HepG2 (cell line): ENCODE measurements around the gene MYADML2. TPM values are rescaled to one million over a fixed set of nuclear protein-coding genes. Genes with fewer than 3 reads are reported as not detected.

ENCODE experiments used
- ATF1 ChIP-seq: IDR thresholded peaks from 2 replicates; pipeline ENCODE4 v1.6.1; 2016; ENCODE audit warnings: mild to moderate bottlenecking, control low read depth
- DMTF1 ChIP-seq: sonication (generic); formaldehyde crosslinking; IDR thresholded peaks from 2 replicates; pipeline ENCODE4 v1.4.0; 2020; ENCODE audit warnings: mild to moderate bottlenecking, missing genetic modification reagents
- NCOA5 ChIP-seq: sonication (generic); formaldehyde crosslinking; IDR thresholded peaks from 2 replicates; pipeline ENCODE4 v1.4.0; 2020; ENCODE audit warnings: missing genetic modification reagents
- NFKB2 ChIP-seq: sonication (generic); formaldehyde crosslinking; IDR thresholded peaks from 2 replicates; pipeline ENCODE4 v1.4.0; 2020; ENCODE audit warnings: missing genetic modification reagents, borderline replicate concordance
- PHF21A ChIP-seq: sonication (generic); formaldehyde crosslinking; IDR thresholded peaks from 2 replicates; pipeline ENCODE4 v1.5.0; 2020; ENCODE audit warnings: mild to moderate bottlenecking, missing genetic modification reagents
- PLRG1 ChIP-seq: fragments of 450-650 bp; conservative IDR thresholded peaks from 2 replicates; pipeline ENCODE4 v1.6.1; 2016
- POGZ ChIP-seq: sonication (generic); formaldehyde crosslinking; IDR thresholded peaks from 2 replicates; pipeline ENCODE4 v1.4.0; 2020; ENCODE audit warnings: mild to moderate bottlenecking, missing genetic modification reagents
- REXO4 ChIP-seq: sonication (generic); formaldehyde crosslinking; IDR thresholded peaks from 2 replicates; pipeline ENCODE4 v1.8.0; 2022; ENCODE audit warnings: missing genetic modification reagents, mild to moderate bottlenecking, borderline replicate concordance
- TEAD2 ChIP-seq: sonication (generic); formaldehyde crosslinking; IDR thresholded peaks from 2 replicates; pipeline ENCODE4 v1.9.0; 2021; ENCODE audit warnings: missing genetic modification reagents
- THAP11 ChIP-seq: IDR thresholded peaks from 2 replicates; pipeline ENCODE4 v1.6.1; 2016; ENCODE audit warnings: missing biosample characterization, missing genetic modification reagents
- ZBTB10 ChIP-seq: sonication (generic); formaldehyde crosslinking; IDR thresholded peaks from 2 replicates; pipeline ENCODE4 v1.4.0; 2020; ENCODE audit warnings: missing genetic modification reagents, borderline replicate concordance
- ZBTB2 ChIP-seq: sonication (generic); formaldehyde crosslinking; IDR thresholded peaks from 2 replicates; pipeline ENCODE4 v1.8.0; 2022; ENCODE audit warnings: low read depth, missing genetic modification reagents
- ZBTB7A ChIP-seq: sonication (generic); formaldehyde crosslinking; IDR thresholded peaks from 2 replicates; pipeline ENCODE4 v1.8.0; 2022; ENCODE audit warnings: mild to moderate bottlenecking, missing genetic modification reagents
- ZNF563 ChIP-seq: sonication (generic); formaldehyde crosslinking; IDR thresholded peaks from 2 replicates; pipeline ENCODE4 v1.8.0; 2022; ENCODE audit warnings: mild to moderate bottlenecking, moderate library complexity, missing genetic modification reagents
- ZNF614 ChIP-seq: IDR thresholded peaks from 2 replicates; pipeline ENCODE4 v1.6.1; 2018; ENCODE audit warnings: missing biosample characterization, missing genetic modification reagents, inconsistent platforms, borderline replicate concordance
- ZNF891 ChIP-seq: sonication (generic); formaldehyde crosslinking; IDR thresholded peaks from 2 replicates; pipeline ENCODE4 v1.5.0; 2020; ENCODE audit warnings: mild to moderate bottlenecking, missing genetic modification reagents
- polyA plus RNA-seq, 8 experiments: library from polyadenylated mRNA; depleted of rRNA in 3 of 8; stranded (reverse) in 7 of 8; unstranded in 1 of 8; fragments of >200 nt; fragmentation: Illumina TruSeq in 4 of 8; extraction: Trizol in 4 of 8; gene quantifications; 2 replicates each; pipeline versions ENCODE4 v1.2.1 to v1.2.3, GENCODE V29; 2011 to 2016; ENCODE audit warnings: low read depth in 4 of 8, missing spikeins in 1 of 8, mixed read lengths in 1 of 8; ENCODE audit not compliant: insufficient read depth in 1 of 8
- total RNA-seq, 5 experiments: library from RNA; depleted of rRNA; stranded (reverse); fragments of >200 nt; fragmentation: Illumina TruSeq; extraction: Trizol; gene quantifications; 2 replicates each; pipeline ENCODE4 v1.2.3, GENCODE V29; 2016; ENCODE audit warnings: low read depth in 1 of 5
- TF ChIP-seq, protein P1 (sequence below): IDR thresholded peaks from 2 replicates; pipeline ENCODE4 v1.6.1; 2016; ENCODE audit warnings: mild to moderate bottlenecking, missing biosample characterization, missing genetic modification reagents
- TF ChIP-seq, protein P2 (sequence below): fragments of 450-650 bp; IDR thresholded peaks from 2 replicates; pipeline ENCODE4 v1.6.1; 2016
- TF ChIP-seq, protein P3 (sequence below): sonication (generic); formaldehyde crosslinking; IDR thresholded peaks from 2 replicates; pipeline ENCODE4 v1.4.0; 2020; ENCODE audit warnings: missing genetic modification reagents

The MYADML2 gene
- total and polyA plus RNA-seq, 2 of the 13 experiments (the other 11 are each of a cell fraction or from before 2014, with no cell fraction given): not detected

DNA sequence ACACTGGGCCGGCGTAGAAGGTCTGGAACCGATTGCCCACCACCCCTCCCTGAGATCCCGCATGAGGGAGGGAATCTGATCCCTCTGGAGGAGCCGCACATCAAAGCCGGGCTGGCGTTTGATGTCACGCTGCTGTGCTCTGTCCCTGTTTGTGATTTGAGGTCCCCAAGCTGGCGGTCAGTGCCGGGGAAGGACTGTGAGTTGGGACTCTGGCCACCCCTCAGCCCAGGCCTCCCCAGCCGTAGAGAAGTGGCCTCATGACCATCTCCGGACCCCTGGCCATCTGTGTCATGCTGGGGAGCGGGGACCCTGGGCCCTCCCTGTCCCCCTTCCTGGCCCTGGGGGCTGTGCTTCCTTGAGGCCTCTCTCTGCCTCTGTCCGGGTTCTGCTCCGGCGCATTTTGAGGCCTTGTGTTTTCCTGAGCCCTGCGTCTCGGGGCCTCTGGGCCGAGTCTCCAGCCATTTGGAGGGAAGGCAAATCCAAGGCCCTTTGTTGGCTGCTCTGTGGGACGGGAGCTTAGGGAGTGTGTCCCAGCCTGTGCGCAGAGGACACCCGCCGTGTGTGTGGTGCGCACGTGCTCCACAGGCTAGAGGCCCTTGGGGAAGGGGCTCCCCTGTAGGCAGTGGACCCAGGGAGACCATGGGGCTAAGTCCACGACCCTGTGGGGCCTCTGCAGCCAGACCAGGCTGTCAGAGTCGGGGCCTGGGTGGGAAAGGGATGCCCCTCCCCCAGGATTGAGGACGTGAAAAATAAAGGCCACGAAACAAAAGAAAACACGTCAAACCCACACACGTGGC, 45.5 kb upstream of the MYADML2 start (continued):
- TF ChIP-seq ZBTB2 (CRISPR knock-in tag): peak; percentile 87
- no peak for TF ChIP-seq PLRG1
- peak; percentile 80 for TF ChIP-seq THAP11
- TF ChIP-seq POGZ (CRISPR knock-in tag): peak; percentile 62; the same call in 1 of the 2 replicates
- TF ChIP-seq NFKB2 (CRISPR knock-in tag): peak; percentile 98
- TF ChIP-seq ZBTB7A (CRISPR knock-in tag): peak; percentile 100
- peak; percentile 86; the same call in 1 of the 2 replicates for TF ChIP-seq DMTF1 (CRISPR knock-in tag)
- peak; percentile 74 for TF ChIP-seq ZNF563 (CRISPR knock-in tag)
- TF ChIP-seq, protein P1, sequence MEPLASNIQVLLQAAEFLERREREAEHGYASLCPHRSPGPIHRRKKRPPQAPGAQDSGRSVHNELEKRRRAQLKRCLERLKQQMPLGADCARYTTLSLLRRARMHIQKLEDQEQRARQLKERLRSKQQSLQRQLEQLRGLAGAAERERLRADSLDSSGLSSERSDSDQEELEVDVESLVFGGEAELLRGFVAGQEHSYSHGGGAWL (CRISPR knock-in tag): peak; percentile 86
- TF ChIP-seq PHF21A (CRISPR knock-in tag): peak; percentile 93
- TF ChIP-seq ATF1: no peak
- peak; percentile 97 for TF ChIP-seq ZNF891 (CRISPR knock-in tag)
- TF ChIP-seq NCOA5 (CRISPR knock-in tag): peak; percentile 89
- TF ChIP-seq ZBTB10 (CRISPR knock-in tag): peak; percentile 96
- TF ChIP-seq, protein P2, sequence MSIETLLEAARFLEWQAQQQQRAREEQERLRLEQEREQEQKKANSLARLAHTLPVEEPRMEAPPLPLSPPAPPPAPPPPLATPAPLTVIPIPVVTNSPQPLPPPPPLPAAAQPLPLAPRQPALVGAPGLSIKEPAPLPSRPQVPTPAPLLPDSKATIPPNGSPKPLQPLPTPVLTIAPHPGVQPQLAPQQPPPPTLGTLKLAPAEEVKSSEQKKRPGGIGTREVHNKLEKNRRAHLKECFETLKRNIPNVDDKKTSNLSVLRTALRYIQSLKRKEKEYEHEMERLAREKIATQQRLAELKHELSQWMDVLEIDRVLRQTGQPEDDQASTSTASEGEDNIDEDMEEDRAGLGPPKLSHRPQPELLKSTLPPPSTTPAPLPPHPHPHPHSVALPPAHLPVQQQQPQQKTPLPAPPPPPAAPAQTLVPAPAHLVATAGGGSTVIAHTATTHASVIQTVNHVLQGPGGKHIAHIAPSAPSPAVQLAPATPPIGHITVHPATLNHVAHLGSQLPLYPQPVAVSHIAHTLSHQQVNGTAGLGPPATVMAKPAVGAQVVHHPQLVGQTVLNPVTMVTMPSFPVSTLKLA: peak; percentile 63
- TF ChIP-seq, protein P3, sequence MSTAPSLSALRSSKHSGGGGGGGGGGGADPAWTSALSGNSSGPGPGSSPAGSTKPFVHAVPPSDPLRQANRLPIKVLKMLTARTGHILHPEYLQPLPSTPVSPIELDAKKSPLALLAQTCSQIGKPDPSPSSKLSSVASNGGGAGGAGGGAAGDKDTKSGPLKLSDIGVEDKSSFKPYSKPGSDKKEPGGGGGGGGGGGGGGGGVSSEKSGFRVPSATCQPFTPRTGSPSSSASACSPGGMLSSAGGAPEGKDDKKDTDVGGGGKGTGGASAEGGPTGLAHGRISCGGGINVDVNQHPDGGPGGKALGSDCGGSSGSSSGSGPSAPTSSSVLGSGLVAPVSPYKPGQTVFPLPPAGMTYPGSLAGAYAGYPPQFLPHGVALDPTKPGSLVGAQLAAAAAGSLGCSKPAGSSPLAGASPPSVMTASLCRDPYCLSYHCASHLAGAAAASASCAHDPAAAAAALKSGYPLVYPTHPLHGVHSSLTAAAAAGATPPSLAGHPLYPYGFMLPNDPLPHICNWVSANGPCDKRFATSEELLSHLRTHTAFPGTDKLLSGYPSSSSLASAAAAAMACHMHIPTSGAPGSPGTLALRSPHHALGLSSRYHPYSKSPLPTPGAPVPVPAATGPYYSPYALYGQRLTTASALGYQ (CRISPR knock-in tag): peak; percentile 67
- TF ChIP-seq ZNF614 (CRISPR knock-in tag): peak; percentile 27; the same call in 1 of the 2 replicates
- peak; percentile 93 for TF ChIP-seq REXO4 (CRISPR knock-in tag)
- peak; percentile 81 for TF ChIP-seq TEAD2 (CRISPR knock-in tag)
